Transverse colon (tissue), 4 donors: ENCODE results near the gene MCRS1.

Source experiments
- CTCF ChIP-seq, 5 experiments: fragments of 200-600 bp in 3 of 5; fragments of 450-650 bp in 2 of 5; sonication (generic) in 3 of 5; IDR thresholded peaks; 1 replicate in 2 of 5; 2 replicates in 3 of 5; pipeline ENCODE4 v1.5.1; 2016 to 2017; ENCODE audit warnings: antibody characterized with exemption in 5 of 5, inconsistent platforms in 3 of 5, mild to moderate bottlenecking in 2 of 5, moderate library complexity in 1 of 5
- EP300 ChIP-seq: sonication (generic); formaldehyde crosslinking; IDR thresholded peaks from one replicate; pipeline ENCODE4 v1.6.1; 2017; ENCODE audit warnings: antibody characterized with exemption, low read depth
- POLR2AphosphoS5 ChIP-seq, 3 donors: sonication (generic); formaldehyde crosslinking; IDR thresholded peaks; one replicate each; pipeline ENCODE4 v1.6.1; 2016; ENCODE audit warnings: antibody characterized with exemption in 3 of 3

- TF ChIP-seq POLR2AphosphoS5 (IDR thresholded peaks at IDR 0.05) (no peak), CTCF (IDR thresholded peaks at IDR 0.05) (no peak), EP300 (no peak)
Measured at GRCh38 chr12:49560695-49561094, 7.2 kb downstream of the MCRS1 start.
